Hematopoietic multipotent progenitor cell treated with erythropoietin and hydrocortisone succinate and interleukin-3 and kit ligand, for 4 days (in vitro differentiated cells): ENCODE results near the gene NPEPL1.
"Not testable (repeated sequence)": the region's sequence is repeated elsewhere in the genome, so short reads cannot be mapped to it uniquely, and the experiment has no call there.

Source experiments
- DNase-seq: peaks from one replicate; pipeline ENCODE4 v3.0.0-alpha.2; 2015

Gene NPEPL1

GRCh38 chr20:58692579-58693225 is at the start of gene NPEPL1:
Gene NPEPL1 (plus strand): TSS chr20:58692800. CDS start chr20:58692901, 101 bp downstream.
- DNase-seq, result peak; percentile 89

GRCh38 chr20:58642896-58643295 is 49.7 kb upstream of the NPEPL1 start:
- DNase-seq, result not testable (repeated sequence)

GRCh38 chr20:58645412-58645968 is 47.1 kb upstream of the NPEPL1 start:
- DNase-seq, result no peak

GRCh38 chr20:58646257-58646656 is 46.3 kb upstream of the NPEPL1 start:
- no peak for DNase-seq

GRCh38 chr20:58646703-58647102 is 45.9 kb upstream of the NPEPL1 start:
- DNase-seq, result no peak

GRCh38 chr20:58647162-58647795 is 45.3 kb upstream of the NPEPL1 start:
- DNase-seq, result peak; percentile 27

GRCh38 chr20:58647796-58648501 is 44.7 kb upstream of the NPEPL1 start:
- DNase-seq, result no peak

GRCh38 chr20:58648502-58648825 is 44.1 kb upstream of the NPEPL1 start:
- not testable (repeated sequence) for DNase-seq

- DNase-seq, result peak; percentile 47
Measured at GRCh38 chr20:58649288-58650180, 43.1 kb upstream of the NPEPL1 start.

GRCh38 chr20:58650181-58650775 is 42.3 kb upstream of the NPEPL1 start:
- DNase-seq, result no peak

- peak; percentile 96 for DNase-seq
Measured at GRCh38 chr20:58650776-58651558, 41.6 kb upstream of the NPEPL1 start, which contains the start of gene STX16. Gene STX16 (plus strand): TSS chr20:58651283. CDS start chr20:58652007, 724 bp downstream.

- no peak for DNase-seq
Measured at GRCh38 chr20:58651559-58651945, 41.0 kb upstream of the NPEPL1 start.

GRCh38 chr20:58651946-58652605 is 40.5 kb upstream of the NPEPL1 start:
- peak; percentile 89 for DNase-seq

GRCh38 chr20:58652606-58653294 is 39.9 kb upstream of the NPEPL1 start:
- peak; percentile 11 for DNase-seq

GRCh38 chr20:58654337-58654736 is 38.3 kb upstream of the NPEPL1 start:
- DNase-seq, result no peak

GRCh38 chr20:58655328-58656107 is 37.1 kb upstream of the NPEPL1 start:
- DNase-seq, result no peak

- DNase-seq, result no peak
Measured at GRCh38 chr20:58656831-58657230, 35.8 kb upstream of the NPEPL1 start.

- DNase-seq, result no peak
Measured at GRCh38 chr20:58657262-58657661, 35.3 kb upstream of the NPEPL1 start.

- no peak for DNase-seq
Measured at GRCh38 chr20:58657986-58658385, 34.6 kb upstream of the NPEPL1 start.
